ENCODE results near the gene EWSR1.

The EWSR1 gene

DNA sequence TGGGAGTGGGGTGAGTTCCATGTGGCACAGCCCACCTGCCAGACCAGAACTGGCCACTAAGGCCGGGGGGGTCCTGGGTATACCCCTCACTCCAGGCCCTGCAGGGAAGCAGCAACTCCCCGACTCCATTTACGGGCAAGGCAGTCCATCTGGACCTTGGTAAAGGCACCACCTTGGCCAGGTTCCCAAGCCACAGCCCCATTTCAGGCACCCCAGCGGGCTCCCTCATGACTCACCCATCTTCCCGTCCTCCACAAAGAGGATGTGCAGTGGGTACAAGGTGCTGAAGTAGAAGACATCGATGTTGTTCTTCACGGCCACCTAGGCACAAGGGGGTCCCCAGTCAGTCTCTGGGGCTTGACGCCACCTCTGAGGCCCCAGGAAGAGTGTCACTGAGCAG is 63.1 kb downstream of the EWSR1 start:
- in situ Hi-C loops (cut with MboI; ENCODE audit: low pct_unique_long_range_greater_than_20kb, low sequenced_read_pairs, unreplicated experiment) = no loop called here
- TF ChIP-seq, protein P1, sequence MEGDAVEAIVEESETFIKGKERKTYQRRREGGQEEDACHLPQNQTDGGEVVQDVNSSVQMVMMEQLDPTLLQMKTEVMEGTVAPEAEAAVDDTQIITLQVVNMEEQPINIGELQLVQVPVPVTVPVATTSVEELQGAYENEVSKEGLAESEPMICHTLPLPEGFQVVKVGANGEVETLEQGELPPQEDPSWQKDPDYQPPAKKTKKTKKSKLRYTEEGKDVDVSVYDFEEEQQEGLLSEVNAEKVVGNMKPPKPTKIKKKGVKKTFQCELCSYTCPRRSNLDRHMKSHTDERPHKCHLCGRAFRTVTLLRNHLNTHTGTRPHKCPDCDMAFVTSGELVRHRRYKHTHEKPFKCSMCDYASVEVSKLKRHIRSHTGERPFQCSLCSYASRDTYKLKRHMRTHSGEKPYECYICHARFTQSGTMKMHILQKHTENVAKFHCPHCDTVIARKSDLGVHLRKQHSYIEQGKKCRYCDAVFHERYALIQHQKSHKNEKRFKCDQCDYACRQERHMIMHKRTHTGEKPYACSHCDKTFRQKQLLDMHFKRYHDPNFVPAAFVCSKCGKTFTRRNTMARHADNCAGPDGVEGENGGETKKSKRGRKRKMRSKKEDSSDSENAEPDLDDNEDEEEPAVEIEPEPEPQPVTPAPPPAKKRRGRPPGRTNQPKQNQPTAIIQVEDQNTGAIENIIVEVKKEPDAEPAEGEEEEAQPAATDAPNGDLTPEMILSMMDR (IDR thresholded peaks at IDR 0.05; ENCODE audit: extremely low read depth, insufficient read depth, missing control alignments) = no peak
- no peak for DNase-seq (ENCODE audit: low spot score)

DNA sequence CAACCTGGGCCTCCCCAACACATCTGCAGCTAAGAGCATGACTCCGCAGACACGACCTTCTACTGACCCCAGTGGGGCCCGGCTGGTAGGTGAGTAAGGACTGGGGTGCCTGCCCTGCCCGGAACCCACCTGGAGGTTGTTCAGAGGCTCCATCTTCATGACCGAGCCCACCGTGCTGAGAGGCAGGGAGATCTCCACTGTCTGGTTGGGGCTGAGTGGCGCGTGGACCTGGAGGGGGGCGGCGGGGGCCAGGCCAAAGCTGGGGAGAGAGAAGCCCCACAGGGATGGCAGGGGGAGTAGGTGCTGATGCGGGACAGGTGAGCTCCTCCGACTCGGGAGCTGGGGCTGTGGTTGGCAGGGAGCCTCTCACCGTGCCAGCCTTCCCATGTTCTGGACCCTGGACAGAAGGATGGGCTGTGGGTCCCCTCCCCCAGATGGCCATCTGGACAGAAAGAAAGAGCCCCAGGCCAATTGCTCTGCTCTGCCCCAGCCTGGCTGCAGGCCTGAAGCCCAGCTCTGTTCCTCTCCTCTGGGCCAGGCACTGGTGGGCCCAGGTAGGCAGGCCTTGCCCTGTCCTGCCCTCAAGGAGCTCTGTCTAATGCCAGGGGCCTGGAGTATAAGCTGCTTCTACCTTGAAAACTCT is 63.7 kb downstream of the EWSR1 start:
- in situ Hi-C loops (cut with MboI; ENCODE audit: low pct_unique_long_range_greater_than_20kb, low sequenced_read_pairs, unreplicated experiment) = no loop called here
- TF ChIP-seq, protein P1 (IDR thresholded peaks at IDR 0.05; ENCODE audit: extremely low read depth, insufficient read depth, missing control alignments) = no peak
- DNase-seq (ENCODE audit: low spot score) = no peak

DNA sequence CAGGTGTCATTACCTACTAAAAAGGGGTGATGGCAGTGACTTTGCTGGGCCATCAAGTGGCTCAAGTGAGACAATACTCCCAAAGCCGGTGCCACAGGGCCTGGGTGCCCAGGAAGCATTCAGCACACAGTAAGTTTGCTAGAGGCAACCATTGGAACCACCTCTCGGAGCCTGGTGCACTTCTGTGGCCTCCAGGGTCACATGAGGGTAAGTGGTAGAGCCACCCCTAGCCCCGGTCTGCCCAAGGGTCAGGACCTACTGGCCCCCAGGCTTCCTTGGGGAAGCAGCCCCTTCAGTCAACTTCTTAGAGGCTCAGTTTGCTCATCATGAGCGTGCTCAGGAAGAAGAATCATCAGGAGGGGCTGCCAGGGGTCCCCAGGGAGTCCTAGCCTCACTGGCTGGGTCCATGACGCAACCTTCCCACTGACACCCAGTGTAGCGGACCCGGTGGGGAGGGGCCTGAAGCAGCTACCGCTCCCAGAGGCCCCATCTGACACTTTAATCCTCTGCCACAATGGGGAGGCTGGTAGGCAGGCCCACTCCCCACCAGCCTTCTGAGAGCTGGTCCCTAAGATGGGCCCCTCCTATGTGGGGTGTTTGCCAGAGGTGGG is 64.9 kb downstream of the EWSR1 start:
- in situ Hi-C loops (cut with MboI; ENCODE audit: low pct_unique_long_range_greater_than_20kb, low sequenced_read_pairs, unreplicated experiment) = no loop called here
- TF ChIP-seq, protein P1 (IDR thresholded peaks at IDR 0.05; ENCODE audit: extremely low read depth, insufficient read depth, missing control alignments) = no peak
- DNase-seq (ENCODE audit: low spot score) = no peak

DNA sequence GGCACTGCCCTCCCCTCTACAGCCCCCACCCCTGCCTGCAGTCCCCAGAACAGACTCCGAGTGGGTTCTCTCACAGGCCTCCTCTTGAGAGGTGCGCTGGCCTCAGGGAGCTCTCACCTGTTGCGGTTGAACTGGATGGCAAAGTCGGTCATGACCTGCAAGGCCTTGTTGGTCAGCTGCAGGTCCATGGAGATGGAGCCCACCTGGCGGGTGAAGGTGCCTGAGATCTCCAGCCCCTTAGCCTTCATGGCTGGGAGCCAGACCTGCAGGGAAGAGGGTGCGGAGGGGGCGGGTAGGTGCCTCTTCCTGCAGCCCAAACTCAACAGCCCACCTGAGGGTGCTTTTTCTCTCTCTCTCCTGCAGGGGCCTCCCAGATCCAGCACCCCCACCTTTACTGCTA is 66.1 kb downstream of the EWSR1 start:
- DNase-seq (ENCODE audit: low spot score) = no peak
- in situ Hi-C loops (cut with MboI; ENCODE audit: low pct_unique_long_range_greater_than_20kb, low sequenced_read_pairs, unreplicated experiment) = no loop called here
- TF ChIP-seq, protein P1 (IDR thresholded peaks at IDR 0.05; ENCODE audit: extremely low read depth, insufficient read depth, missing control alignments) = no peak

DNA sequence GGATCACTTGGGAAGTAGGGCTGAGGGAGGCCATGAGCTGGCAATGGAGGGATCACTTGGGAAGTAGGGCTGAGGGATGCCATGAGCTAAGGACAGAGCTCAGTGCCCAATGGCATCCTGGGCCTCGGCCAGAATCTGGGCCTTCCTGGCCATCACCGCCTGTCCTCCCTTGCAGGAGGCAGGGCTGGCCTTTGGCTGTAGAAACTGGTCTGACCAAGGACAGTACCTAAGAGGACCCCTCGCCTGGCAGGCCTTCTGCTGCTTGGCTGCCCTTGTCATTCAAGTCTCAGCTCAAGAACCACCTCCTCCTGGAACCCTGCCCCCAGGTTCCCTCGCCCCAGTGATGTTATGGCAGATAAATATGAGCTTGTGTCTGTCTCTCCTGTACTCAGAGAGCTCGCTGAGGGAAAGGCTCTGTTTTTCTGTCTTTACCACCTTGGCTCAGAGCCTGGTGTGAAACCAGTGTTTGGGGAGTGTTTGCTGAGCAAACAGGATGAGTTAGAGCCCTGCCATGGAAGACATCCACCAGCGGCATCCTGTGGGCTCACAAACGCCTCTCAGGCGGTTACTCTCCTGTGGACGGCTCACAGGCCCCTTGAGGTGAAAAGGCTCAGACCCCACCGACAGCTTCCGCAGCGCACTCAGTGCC is 66.8 kb downstream of the EWSR1 start:
- in situ Hi-C loops (cut with MboI; ENCODE audit: low pct_unique_long_range_greater_than_20kb, low sequenced_read_pairs, unreplicated experiment) = no loop called here
- TF ChIP-seq, protein P1 (IDR thresholded peaks at IDR 0.05; ENCODE audit: extremely low read depth, insufficient read depth, missing control alignments) = no peak
- no peak for DNase-seq (ENCODE audit: low spot score)

DNA sequence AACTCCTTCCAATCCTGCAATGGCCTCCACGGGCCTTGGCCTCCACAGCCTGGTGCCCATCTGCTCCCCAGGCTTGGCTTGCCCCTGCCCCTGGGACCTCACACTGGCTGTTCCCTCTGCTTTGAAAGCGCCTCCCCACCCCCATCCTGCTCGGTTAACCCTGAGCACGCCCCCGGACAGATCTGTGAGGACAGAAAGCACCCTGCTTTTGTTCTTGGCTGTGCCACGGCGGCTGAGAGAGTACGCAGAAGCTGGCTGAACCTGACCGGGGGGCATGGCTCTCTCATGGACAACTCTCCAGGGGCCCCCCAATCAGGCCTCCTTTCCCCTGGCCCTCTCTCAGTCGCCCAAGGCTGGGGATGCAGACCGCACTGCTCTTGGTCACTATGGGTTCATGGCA is 67.6 kb downstream of the EWSR1 start:
- TF ChIP-seq, protein P1 (IDR thresholded peaks at IDR 0.05; ENCODE audit: extremely low read depth, insufficient read depth, missing control alignments) = no peak
- in situ Hi-C loops (cut with MboI; ENCODE audit: low pct_unique_long_range_greater_than_20kb, low sequenced_read_pairs, unreplicated experiment) = no loop called here
- no peak for DNase-seq (ENCODE audit: low spot score)

All from GM13977 (cell line).